Thyroid gland (tissue), 4 donors: ENCODE results near the gene PPARG.

Source experiments
- CTCF ChIP-seq, 6 experiments: fragments of 200-600 bp in 3 of 6; fragments of 450-650 bp in 3 of 6; sonication (generic) in 3 of 6; IDR thresholded peaks; one replicate each; pipeline ENCODE4 v1.5.1; 2016 to 2019; ENCODE audit warnings: antibody characterized with exemption in 6 of 6, mild to moderate bottlenecking in 2 of 6, inconsistent platforms in 1 of 6, moderate library complexity in 1 of 6
- POLR2A ChIP-seq, 2 donors: fragments of 450-650 bp; IDR thresholded peaks; one replicate each; pipeline ENCODE4 v1.6.1; 2017; ENCODE audit warnings: antibody characterized with exemption in 2 of 2, mild to moderate bottlenecking in 2 of 2, moderate library complexity in 1 of 2

DNA sequence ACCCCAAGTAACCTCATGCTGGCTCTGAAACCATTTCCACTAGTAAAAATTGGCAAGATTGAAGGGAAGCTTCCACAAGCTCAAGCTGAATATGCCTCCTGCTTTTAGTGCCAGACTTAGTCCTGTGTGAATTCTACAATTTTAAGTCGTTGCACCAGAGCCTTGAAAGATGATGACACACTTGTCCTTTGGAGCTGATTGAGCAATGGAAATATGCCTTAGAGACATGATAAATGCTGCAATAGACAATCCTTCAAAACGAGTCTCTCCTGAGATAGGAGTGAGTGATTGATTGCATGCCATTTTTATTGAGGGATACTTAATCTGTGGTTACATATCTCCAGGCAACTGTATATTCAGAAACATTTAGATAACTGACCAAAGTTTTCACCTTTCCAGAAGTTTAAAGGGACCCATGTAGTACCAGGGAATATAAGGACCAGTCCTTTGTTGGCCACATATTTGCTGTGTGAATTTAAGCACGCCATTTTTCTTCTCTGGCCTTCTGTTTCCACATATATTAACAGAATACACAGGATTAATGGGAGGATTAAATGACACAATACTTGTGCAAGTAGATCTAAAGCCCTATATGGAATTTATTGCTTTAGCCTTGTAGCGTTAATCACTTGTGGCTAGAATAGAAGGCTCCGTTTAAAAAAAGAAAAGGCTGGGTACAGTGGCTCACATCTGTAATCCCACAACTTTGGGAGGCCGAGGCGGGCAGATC is 65.1 kb downstream of the PPARG start:
- TF ChIP-seq POLR2A (IDR thresholded peaks at IDR 0.05) (no peak), CTCF (IDR thresholded peaks at IDR 0.05) (no peak)
